ENCODE results near the gene PHKB. TPM values are rescaled to one million over a fixed set of nuclear protein-coding genes. Genes with fewer than 3 reads are reported as not detected.
"Not testable (repeated sequence)": the region's sequence is repeated elsewhere in the genome, so short reads cannot be mapped to it uniquely, and the experiment has no call there.

Gene PHKB
- total and polyA plus RNA-seq, 4 donors, result 24.4 to 86.5 (median 42.7) TPM

GRCh38 chr16:47554587-47554986 is 93.5 kb downstream of the PHKB start:
- DNase-seq; H3K4me1 ChIP-seq (ENCODE audit: control insufficient read depth in 1 of 2, insufficient read depth in 2 of 2, low read length in 2 of 2); H3K27me3 ChIP-seq (ENCODE audit: control insufficient read depth in 1 of 2, insufficient read depth in 2 of 2, low read length in 1 of 2); intact Hi-C loops (cut with DNase I); H3K9me3 ChIP-seq (ENCODE audit: control insufficient read depth, low read length); H3K27ac ChIP-seq (ENCODE audit: low read depth in 1 of 2, low read length in 2 of 2); H3K36me3 ChIP-seq (ENCODE audit: control insufficient read depth in 1 of 2, insufficient read depth in 2 of 2, low read length in 1 of 2); ATAC-seq (ENCODE audit: low FRiP score); H3K4me3 ChIP-seq (ENCODE audit: low read length in 2 of 2): not testable (repeated sequence)
- 96 to 98% methylated on average over 8 of the region's 8 CpGs for WGBS, 2 donors

DNA sequence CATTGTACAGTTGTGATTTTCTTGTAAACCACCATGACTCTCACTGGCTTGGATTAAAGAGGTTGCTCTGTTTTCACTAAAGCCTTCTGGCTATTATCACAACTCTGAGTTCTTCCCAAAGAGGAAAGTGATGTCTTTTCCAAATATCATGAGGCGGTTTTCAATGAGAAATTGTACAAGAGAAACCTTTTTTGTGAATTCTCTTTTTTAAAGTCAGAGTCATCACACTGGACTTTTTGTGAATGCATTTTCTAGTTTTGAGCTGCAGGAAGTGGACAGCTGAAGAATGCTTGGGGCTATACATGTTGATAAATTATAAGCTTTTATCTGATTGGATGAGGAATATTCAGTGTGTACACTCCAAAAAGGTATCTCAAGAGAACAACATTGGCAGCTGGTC is 100.2 kb downstream of the PHKB start:
- WGBS, 2 donors, result 88 to 93% methylated on average over 1 of the region's 1 CpG
- Histone ChIP-seq H3K4me3 (ENCODE audit: low read length in 2 of 2) (no peak overlapping the region), H3K36me3 (ENCODE audit: control insufficient read depth in 1 of 2, insufficient read depth in 2 of 2, low read length in 1 of 2) (peaks cover 0 to 2% of the 10 kb centered on the region in 2 donors), H3K4me1 (ENCODE audit: control insufficient read depth in 1 of 2, insufficient read depth in 2 of 2, low read length in 2 of 2) (no peaks in the 10 kb centered on the region), H3K27ac (ENCODE audit: low read depth in 1 of 2, low read length in 2 of 2) (no peak overlapping the region), H3K9me3 (ENCODE audit: control insufficient read depth, low read length) (peaks cover 2% of the 10 kb centered on the region), H3K27me3 (ENCODE audit: control insufficient read depth in 1 of 2, insufficient read depth in 2 of 2, low read length in 1 of 2) (no peaks in the 10 kb centered on the region)
- ATAC-seq (ENCODE audit: low FRiP score), result no peak
- intact Hi-C loops (cut with DNase I), result no loop called here
- DNase-seq, result no peak

DNA sequence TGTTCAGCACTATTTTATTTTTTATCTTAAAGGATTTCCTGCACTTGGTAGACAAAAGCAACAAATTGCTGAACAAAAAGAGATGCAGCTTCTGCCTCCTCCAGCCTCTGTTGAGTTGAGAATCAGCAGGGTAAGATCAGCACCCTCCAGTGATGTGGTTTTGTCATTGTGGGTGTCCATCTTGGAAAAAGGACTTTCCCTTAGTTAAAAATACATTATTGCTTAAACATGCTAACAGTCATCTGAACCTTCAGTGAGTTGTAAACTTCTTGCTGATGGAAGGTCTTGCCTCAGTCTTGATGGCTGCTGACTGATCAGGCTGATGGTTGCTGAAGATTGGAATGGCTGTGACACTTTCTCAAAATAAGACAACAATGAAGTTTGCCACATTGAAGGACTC is 101.2 kb downstream of the PHKB start:
- intact Hi-C loops (cut with DNase I), result no loop called here
- Histone ChIP-seq H3K9me3 (ENCODE audit: control insufficient read depth, low read length) (peaks cover 2% of the 10 kb centered on the region), H3K4me3 (ENCODE audit: low read length in 2 of 2) (no peak overlapping the region), H3K36me3 (ENCODE audit: control insufficient read depth in 1 of 2, insufficient read depth in 2 of 2, low read length in 1 of 2) (peaks cover 0 to 2% of the 10 kb centered on the region in 2 donors), H3K4me1 (ENCODE audit: control insufficient read depth in 1 of 2, insufficient read depth in 2 of 2, low read length in 2 of 2) (no peaks in the 10 kb centered on the region), H3K27ac (ENCODE audit: low read depth in 1 of 2, low read length in 2 of 2) (no peak overlapping the region), H3K27me3 (ENCODE audit: control insufficient read depth in 1 of 2, insufficient read depth in 2 of 2, low read length in 1 of 2) (no peaks in the 10 kb centered on the region)
- ATAC-seq (ENCODE audit: low FRiP score) (no peak), DNase-seq (no peak)

- no peak overlapping the region for H3K27ac ChIP-seq (ENCODE audit: low read depth in 1 of 2, low read length in 2 of 2)
- WGBS, 2 donors, result 69 to 73% methylated on average over 6 of the region's 6 CpGs
- peaks cover 0 to 2% of the 10 kb centered on the region in 2 donors for H3K36me3 ChIP-seq (ENCODE audit: control insufficient read depth in 1 of 2, insufficient read depth in 2 of 2, low read length in 1 of 2)
- DNase-seq, result peak; percentile 80 to 82
- intact Hi-C loops (cut with DNase I), result no loop called here
- no peak overlapping the region for H3K4me3 ChIP-seq (ENCODE audit: low read length in 2 of 2)
- H3K9me3 ChIP-seq (ENCODE audit: control insufficient read depth, low read length), result no peaks in the 10 kb centered on the region
- no peak for ATAC-seq (ENCODE audit: low FRiP score)
- H3K27me3 ChIP-seq (ENCODE audit: control insufficient read depth in 1 of 2, insufficient read depth in 2 of 2, low read length in 1 of 2), result no peaks in the 10 kb centered on the region
- H3K4me1 ChIP-seq (ENCODE audit: control insufficient read depth in 1 of 2, insufficient read depth in 2 of 2, low read length in 2 of 2), result no peaks in the 10 kb centered on the region
Measured at GRCh38 chr16:47565454-47565853, 104.3 kb downstream of the PHKB start.

GRCh38 chr16:47567321-47567720 is 106.2 kb downstream of the PHKB start:
- WGBS, 2 donors, result 97 to 100% methylated on average over 2 of the region's 2 CpGs
- intact Hi-C loops (cut with DNase I), result no loop called here
- ATAC-seq (ENCODE audit: low FRiP score) (no peak), DNase-seq (no peak)
- Histone ChIP-seq H3K4me1 (ENCODE audit: control insufficient read depth in 1 of 2, insufficient read depth in 2 of 2, low read length in 2 of 2) (no peaks in the 10 kb centered on the region), H3K9me3 (ENCODE audit: control insufficient read depth, low read length) (no peaks in the 10 kb centered on the region), H3K27ac (ENCODE audit: low read depth in 1 of 2, low read length in 2 of 2) (no peak overlapping the region), H3K4me3 (ENCODE audit: low read length in 2 of 2) (no peak overlapping the region), H3K27me3 (ENCODE audit: control insufficient read depth in 1 of 2, insufficient read depth in 2 of 2, low read length in 1 of 2) (no peaks in the 10 kb centered on the region), H3K36me3 (ENCODE audit: control insufficient read depth in 1 of 2, insufficient read depth in 2 of 2, low read length in 1 of 2) (no peaks in the 10 kb centered on the region)

GRCh38 chr16:47568351-47568750 is 107.2 kb downstream of the PHKB start:
- no peak for DNase-seq
- no peaks in the 10 kb centered on the region for H3K27me3 ChIP-seq (ENCODE audit: control insufficient read depth in 1 of 2, insufficient read depth in 2 of 2, low read length in 1 of 2)
- H3K36me3 ChIP-seq (ENCODE audit: control insufficient read depth in 1 of 2, insufficient read depth in 2 of 2, low read length in 1 of 2), result no peaks in the 10 kb centered on the region
- intact Hi-C loops (cut with DNase I), result no loop called here
- H3K4me1 ChIP-seq (ENCODE audit: control insufficient read depth in 1 of 2, insufficient read depth in 2 of 2, low read length in 2 of 2), result no peaks in the 10 kb centered on the region
- 93 to 94% methylated on average over 1 of the region's 1 CpG for WGBS, 2 donors
- no peak overlapping the region for H3K27ac ChIP-seq (ENCODE audit: low read depth in 1 of 2, low read length in 2 of 2)
- no peak for ATAC-seq (ENCODE audit: low FRiP score)
- no peaks in the 10 kb centered on the region for H3K9me3 ChIP-seq (ENCODE audit: control insufficient read depth, low read length)
- H3K4me3 ChIP-seq (ENCODE audit: low read length in 2 of 2), result no peak overlapping the region

- Histone ChIP-seq H3K27ac (ENCODE audit: low read depth in 1 of 2, low read length in 2 of 2) (no peak overlapping the region), H3K4me1 (ENCODE audit: control insufficient read depth in 1 of 2, insufficient read depth in 2 of 2, low read length in 2 of 2) (no peaks in the 10 kb centered on the region), H3K4me3 (ENCODE audit: low read length in 2 of 2) (no peak overlapping the region), H3K36me3 (ENCODE audit: control insufficient read depth in 1 of 2, insufficient read depth in 2 of 2, low read length in 1 of 2) (no peaks in the 10 kb centered on the region), H3K27me3 (ENCODE audit: control insufficient read depth in 1 of 2, insufficient read depth in 2 of 2, low read length in 1 of 2) (no peaks in the 10 kb centered on the region), H3K9me3 (ENCODE audit: control insufficient read depth, low read length) (no peaks in the 10 kb centered on the region)
- intact Hi-C loops (cut with DNase I), result no loop called here
- ATAC-seq (ENCODE audit: low FRiP score) (no peak), DNase-seq (no peak)
Measured at GRCh38 chr16:47571049-47571448, 109.9 kb downstream of the PHKB start.

DNA sequence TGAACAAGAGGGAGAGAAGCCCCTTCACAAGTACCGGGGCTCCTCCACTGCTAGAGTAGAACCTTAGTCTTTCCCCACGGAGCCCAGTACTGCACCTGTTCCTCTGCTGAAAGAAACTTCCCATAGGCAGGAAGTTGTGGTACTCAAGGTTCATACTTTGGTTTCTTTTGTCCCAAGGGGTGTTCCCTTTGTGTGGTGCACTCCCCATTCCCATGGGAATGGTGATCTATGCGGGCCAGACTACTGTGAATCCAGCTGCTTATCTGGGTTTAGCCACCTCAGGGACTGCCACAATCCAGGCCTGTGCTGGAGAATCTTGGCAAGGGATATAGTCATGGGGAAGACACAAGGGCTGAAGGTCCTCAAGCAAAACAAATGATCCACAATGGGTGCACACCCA is 110.6 kb downstream of the PHKB start:
- no peaks in the 10 kb centered on the region for H3K36me3 ChIP-seq (ENCODE audit: control insufficient read depth in 1 of 2, insufficient read depth in 2 of 2, low read length in 1 of 2)
- H3K27me3 ChIP-seq (ENCODE audit: control insufficient read depth in 1 of 2, insufficient read depth in 2 of 2, low read length in 1 of 2), result no peaks in the 10 kb centered on the region
- H3K4me3 ChIP-seq (ENCODE audit: low read length in 2 of 2), result no peak overlapping the region
- intact Hi-C loops (cut with DNase I), result no loop called here
- ATAC-seq (ENCODE audit: low FRiP score), result no peak
- no peak for DNase-seq
- no peak overlapping the region for H3K27ac ChIP-seq (ENCODE audit: low read depth in 1 of 2, low read length in 2 of 2)
- H3K9me3 ChIP-seq (ENCODE audit: control insufficient read depth, low read length), result no peaks in the 10 kb centered on the region
- WGBS, 2 donors, result 74 to 87% methylated on average over 3 of the region's 3 CpGs
- H3K4me1 ChIP-seq (ENCODE audit: control insufficient read depth in 1 of 2, insufficient read depth in 2 of 2, low read length in 2 of 2), result no peaks in the 10 kb centered on the region

GRCh38 chr16:47574091-47575054 is 113.2 kb downstream of the PHKB start:
- no peaks in the 10 kb centered on the region for H3K27me3 ChIP-seq (ENCODE audit: control insufficient read depth in 1 of 2, insufficient read depth in 2 of 2, low read length in 1 of 2)
- no peak for ATAC-seq (ENCODE audit: low FRiP score)

More at GRCh38 chr16:47574091-47575054, 113.2 kb downstream of the PHKB start:
- Histone ChIP-seq H3K9me3 (ENCODE audit: control insufficient read depth, low read length) (no peaks in the 10 kb centered on the region), H3K4me1 (ENCODE audit: control insufficient read depth in 1 of 2, insufficient read depth in 2 of 2, low read length in 2 of 2) (no peaks in the 10 kb centered on the region), H3K36me3 (ENCODE audit: control insufficient read depth in 1 of 2, insufficient read depth in 2 of 2, low read length in 1 of 2) (no peaks in the 10 kb centered on the region), H3K27ac (ENCODE audit: low read depth in 1 of 2, low read length in 2 of 2) (no peak overlapping the region), H3K4me3 (ENCODE audit: low read length in 2 of 2) (no peak overlapping the region)
- WGBS, 2 donors, result 60 to 79% methylated on average over 5 of the region's 5 CpGs
- DNase-seq, result no peak
- intact Hi-C loops (cut with DNase I), result no loop called here

Data from aorta (tissue), 5 donors.